CD4-positive, alpha-beta T cell treated with Interleukin-17A for 1 hour (primary cell): Measurements from ENCODE around the gene PLEKHB2.
"Not testable (repeated sequence)": the region's sequence is repeated elsewhere in the genome, so short reads cannot be mapped to it uniquely, and the experiment has no call there.

Experiments
- DNase-seq: peaks from one replicate; pipeline ENCODE4 v3.0.0-alpha.2; 2020

The PLEKHB2 gene

GRCh38 chr2:131094463-131095281, 10.5 kb upstream of the PLEKHB2 start:
- DNase-seq = no peak

GRCh38 chr2:131103165-131103564, 2.0 kb upstream of the PLEKHB2 start:
- no peak for DNase-seq

GRCh38 chr2:131104487-131105155, 515 bp upstream of the PLEKHB2 start:
- peak; percentile 80 for DNase-seq

- peak; percentile 33 for DNase-seq
These were observed 1.0 kb downstream of the PLEKHB2 start for GRCh38 chr2:131105950-131106801.

GRCh38 chr2:131112529-131112928, 7.4 kb downstream of the PLEKHB2 start:
- no peak for DNase-seq

- no peak for DNase-seq
These were observed 8.6 kb downstream of the PLEKHB2 start for GRCh38 chr2:131113566-131114227.

- not testable (repeated sequence) for DNase-seq
These were observed 9.8 kb downstream of the PLEKHB2 start for GRCh38 chr2:131114950-131115349.

GRCh38 chr2:131115752-131116151, 10.6 kb downstream of the PLEKHB2 start:
- DNase-seq = no peak

- no peak for DNase-seq
These were observed 15.7 kb downstream of the PLEKHB2 start for GRCh38 chr2:131120815-131121317.

- DNase-seq = no peak
These were observed 16.3 kb downstream of the PLEKHB2 start for GRCh38 chr2:131121464-131121863.

- no peak for DNase-seq
These were observed 17.4 kb downstream of the PLEKHB2 start for GRCh38 chr2:131122496-131122895.

GRCh38 chr2:131123192-131123591, 18.1 kb downstream of the PLEKHB2 start:
- DNase-seq = no peak

GRCh38 chr2:131125195-131125757, 20.1 kb downstream of the PLEKHB2 start:
- no peak for DNase-seq

GRCh38 chr2:131126436-131126835, 21.3 kb downstream of the PLEKHB2 start:
- DNase-seq = no peak

- DNase-seq = no peak
These were observed 21.9 kb downstream of the PLEKHB2 start for GRCh38 chr2:131127076-131127475.

- no peak for DNase-seq
These were observed 22.8 kb downstream of the PLEKHB2 start for GRCh38 chr2:131127981-131128380.

GRCh38 chr2:131130298-131130596, 25.1 kb downstream of the PLEKHB2 start:
- DNase-seq = no peak

- DNase-seq = no peak
These were observed 27.6 kb downstream of the PLEKHB2 start for GRCh38 chr2:131132729-131133128.

GRCh38 chr2:131140581-131140980, 35.4 kb downstream of the PLEKHB2 start:
- DNase-seq = no peak

GRCh38 chr2:131142849-131143248, 37.7 kb downstream of the PLEKHB2 start:
- no peak for DNase-seq

GRCh38 chr2:131143803-131144202, 38.7 kb downstream of the PLEKHB2 start:
- no peak for DNase-seq

- no peak for DNase-seq
These were observed 39.9 kb downstream of the PLEKHB2 start for GRCh38 chr2:131145040-131145439.
